ENCODE results near the gene SLC35F3.

GRCh38 chr1:234310460-234310817 lies 406.0 kb downstream of the SLC35F3 start:
- TF ChIP-seq CREB1 (CRISPR knock-in tag; IDR thresholded peaks at IDR 0.05; ENCODE audit: low read depth) = no peak
- no peak for TF ChIP-seq CTCF (conservative IDR thresholded peaks at IDR 0.05; ENCODE audit: low read depth in 2 of 2)
- TF ChIP-seq EZH2 (IDR thresholded peaks at IDR 0.05; ENCODE audit: low read depth, unreplicated experiment) = no peak
